Hindlimb muscle (tissue), 1 donor: ENCODE results near the gene MRPL55. TPM values are rescaled to one million over a fixed set of nuclear protein-coding genes. Genes with fewer than 3 reads are reported as not detected.
A peak's percentile ranks its signal among the peaks of the same experiment; 100 is the strongest.

ENCODE experiments used
- DNase-seq: peaks from one replicate; pipeline ENCODE4 v3.0.0-alpha.2; 2013
- polyA plus RNA-seq: library from polyadenylated mRNA; unstranded; fragments of 120-200 nt; gene quantifications from one replicate; pipeline ENCODE4 v1.2.1, GENCODE V29; 2013; ENCODE audit not compliant: insufficient read length

Gene MRPL55
- polyA plus RNA-seq, 1 donor, result 35.6 TPM

DNA sequence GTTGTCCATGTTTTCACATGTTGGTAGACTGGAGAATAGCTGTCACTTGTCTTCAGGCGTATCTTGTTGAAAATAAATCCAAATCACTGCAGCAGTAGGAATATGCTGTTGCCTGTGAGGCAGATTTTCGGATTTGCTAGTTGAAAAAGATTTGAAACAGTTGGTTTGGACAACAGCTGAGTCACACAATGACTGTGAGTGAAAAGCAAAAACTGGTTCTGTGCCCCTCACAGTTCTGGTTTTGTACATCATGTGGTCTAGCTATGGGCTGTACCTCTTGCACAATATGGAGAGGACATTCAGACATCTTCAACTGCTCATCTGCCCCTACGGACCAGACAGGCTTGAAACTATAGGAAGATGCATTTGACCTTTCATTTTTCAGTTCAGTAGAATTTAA is 24.8 kb downstream of the MRPL55 start:
- DNase-seq, result no peak

DNA sequence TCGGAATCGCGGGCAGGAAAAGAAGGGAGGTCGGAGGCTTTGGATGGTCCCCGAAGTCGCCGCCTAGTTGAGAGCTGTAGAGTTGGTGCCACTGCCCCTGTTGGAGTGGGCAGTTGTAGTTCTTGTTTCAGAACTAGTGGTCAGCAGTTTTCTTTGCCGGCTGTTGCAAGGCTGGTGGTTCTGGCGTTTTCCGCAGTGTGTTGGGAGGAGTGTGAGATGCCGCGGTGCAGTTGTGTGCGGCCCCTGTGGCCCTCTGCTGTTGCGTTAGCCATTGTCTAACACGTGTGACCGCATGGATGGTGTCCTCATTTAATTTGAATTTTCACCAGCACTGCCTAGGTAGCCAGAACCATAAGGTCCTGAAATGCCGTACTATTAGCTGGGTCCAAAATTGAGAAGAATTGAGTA is 25.2 kb downstream of the MRPL55 start:
- DNase-seq, result no peak

DNA sequence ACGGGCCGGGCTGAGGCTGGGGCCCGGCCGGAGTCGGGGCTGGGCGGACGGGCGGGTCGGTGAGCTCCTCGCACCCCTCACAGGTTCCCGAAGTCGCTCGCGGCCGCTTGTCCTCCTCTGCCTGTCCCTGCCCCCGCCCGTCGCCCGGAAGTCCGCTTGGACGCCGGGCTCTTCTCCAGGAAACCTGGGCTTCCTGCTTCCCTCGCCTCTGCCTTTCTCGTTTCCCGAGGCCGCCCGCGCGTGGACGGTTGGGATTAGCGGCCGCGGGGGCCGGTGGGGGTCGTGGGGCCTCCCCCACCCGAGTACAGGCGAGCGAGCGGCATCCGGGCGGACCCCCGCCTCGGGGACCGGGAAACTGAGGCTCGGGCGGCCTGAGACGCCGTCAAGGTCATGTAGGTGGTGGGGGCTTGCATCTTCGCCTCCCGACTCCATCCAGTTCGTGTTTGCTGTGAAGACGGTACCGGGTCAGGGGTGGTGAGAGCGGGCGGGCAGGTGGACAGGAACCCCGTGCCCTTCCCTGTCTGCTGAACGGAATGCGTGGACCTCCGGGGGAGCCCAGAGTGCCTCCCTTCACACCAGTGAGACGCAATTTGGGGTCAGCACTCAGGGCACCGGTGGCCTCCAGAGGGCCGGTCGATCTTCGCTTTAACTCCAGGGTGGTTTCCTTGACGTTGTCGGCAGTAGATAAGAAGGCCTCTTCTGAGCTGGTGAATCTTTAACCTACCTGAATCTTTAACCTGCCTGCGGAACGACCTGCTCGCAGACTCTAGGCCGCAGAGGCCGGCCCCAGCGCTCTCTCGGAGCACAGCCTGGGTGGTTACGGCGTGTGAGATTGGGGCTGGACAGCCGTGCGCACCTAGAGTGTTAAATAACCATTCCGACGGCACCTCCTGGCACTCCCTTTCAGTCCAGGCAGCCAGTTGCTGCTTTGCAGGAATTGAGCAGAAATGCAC is 25.9 kb downstream of the MRPL55 start:
- DNase-seq, result peak; percentile 76

DNA sequence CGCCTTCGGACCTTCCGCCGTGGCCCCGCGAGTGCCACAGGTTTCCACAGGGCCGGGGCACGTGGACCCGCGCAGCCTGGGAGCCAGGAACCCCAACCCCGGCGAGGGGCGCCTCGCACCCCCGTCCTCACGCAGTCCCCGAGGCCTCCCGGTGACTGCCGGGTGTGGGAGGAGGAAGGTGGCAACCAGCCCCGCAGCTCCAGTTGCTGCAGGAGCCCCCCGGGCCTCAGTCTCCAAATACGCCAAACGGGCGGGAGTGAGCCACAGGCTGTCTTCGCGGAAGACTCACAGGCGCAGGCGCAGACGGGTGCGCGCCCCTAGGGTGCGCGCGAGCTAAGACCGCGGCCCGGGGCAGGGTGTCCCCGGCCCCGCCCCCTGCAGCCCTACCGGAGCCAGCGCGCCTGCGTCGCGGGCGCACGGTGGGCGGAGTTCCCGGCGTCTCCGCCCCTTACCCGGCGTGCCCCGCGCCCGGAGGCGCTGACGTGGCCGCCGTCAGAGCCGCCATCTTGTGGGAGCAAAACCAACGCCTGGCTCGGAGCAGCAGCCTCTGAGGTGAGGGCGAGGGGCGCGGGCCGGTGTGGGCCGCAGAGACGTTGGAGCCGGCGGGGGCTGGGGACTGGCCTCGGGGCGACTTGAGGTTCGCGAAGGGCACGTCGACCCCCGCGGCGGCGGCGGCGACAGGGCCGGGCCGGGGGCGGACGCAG is 26.7 kb downstream of the MRPL55 start, which contains the start of gene ARF1:
TSS of gene ARF1 (plus strand) at position 495 of the 704 bp plus-strand sequence. CDS start 14,407 bp downstream, outside the sequence.
- peak; percentile 98 for DNase-seq

DNA sequence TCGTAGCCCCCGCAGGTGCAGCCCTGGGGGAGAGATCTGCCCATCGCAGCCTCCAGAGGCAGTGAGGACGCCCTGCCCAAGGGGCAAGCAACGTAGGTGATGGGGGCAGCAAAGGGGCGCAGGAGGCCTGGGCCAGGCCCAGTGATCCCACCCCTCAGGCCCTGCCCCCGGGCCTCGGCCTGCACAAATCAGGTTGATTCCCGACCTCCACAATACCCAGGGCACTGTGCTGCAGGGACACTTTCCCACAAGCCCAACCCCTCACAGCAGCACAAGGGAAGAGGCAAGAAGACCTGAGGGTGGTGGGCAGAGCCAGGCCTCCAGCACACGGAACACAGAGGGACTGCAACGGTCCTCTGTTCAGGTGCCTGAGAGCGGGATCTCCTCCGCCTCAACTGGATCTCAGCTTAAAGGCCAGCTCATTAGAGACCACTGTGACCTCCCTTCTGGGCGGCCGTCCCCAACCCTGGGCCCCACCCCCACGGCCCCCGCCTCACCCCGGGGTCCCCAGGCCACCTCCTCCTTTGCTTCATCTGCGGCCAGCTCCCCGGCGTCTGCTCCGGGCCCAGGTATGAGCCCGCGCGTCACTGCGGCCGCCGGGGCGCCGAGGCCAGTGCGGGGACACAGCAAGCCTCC is 27.4 kb downstream of the MRPL55 start:
- no peak for DNase-seq

DNA sequence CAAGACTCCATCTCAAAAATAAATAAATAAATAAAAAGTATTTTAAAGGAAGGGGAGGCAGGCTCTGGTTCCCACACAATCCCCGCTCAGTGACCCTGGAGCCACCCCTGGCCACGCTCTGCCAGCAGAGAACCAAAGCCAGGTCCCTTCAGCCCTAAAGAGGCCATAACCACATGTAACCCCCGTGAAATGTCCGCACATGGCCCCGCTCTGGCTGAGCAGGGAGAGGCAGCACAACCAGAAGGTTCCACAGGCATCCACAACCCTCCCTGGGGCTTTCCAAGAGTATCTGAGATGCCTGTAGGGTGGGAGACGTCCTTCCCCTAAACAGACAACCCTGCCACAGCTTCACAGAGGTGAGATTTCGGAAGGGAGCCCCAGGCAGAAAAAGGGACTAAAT is 28.0 kb downstream of the MRPL55 start:
- DNase-seq, result no peak

DNA sequence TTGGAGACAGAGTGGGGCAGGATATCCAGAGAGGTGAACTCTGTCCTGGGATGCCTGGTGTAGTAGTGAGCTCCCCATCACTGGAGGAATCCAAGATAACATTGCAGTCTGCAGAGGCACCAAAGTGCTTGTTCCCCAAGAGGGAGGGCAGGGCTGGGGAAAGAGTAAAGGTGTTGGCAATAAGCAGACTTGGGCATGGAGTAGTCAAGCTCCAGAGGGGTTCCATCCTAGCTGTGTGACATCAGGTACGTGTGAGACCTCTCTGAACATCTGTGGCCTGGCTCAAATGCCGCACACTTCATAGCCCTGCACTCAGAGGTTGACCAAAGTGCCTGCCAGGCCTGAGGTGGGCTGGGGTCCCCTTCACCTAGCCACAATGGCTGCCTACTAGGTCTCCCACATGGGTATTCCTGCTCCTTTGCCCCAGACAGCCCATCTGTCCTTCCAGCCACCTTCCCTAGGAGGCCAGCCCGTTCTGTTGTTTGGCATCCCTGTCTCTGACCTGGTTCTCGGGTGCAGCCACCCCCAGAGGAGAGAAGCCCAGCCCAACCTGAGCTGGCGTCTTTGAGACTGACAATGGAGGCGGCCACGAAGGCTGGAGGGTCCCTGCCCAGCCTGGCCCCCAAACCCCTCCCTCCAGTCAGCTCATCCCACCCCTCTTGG is 29.4 kb downstream of the MRPL55 start:
- no peak for DNase-seq

DNA sequence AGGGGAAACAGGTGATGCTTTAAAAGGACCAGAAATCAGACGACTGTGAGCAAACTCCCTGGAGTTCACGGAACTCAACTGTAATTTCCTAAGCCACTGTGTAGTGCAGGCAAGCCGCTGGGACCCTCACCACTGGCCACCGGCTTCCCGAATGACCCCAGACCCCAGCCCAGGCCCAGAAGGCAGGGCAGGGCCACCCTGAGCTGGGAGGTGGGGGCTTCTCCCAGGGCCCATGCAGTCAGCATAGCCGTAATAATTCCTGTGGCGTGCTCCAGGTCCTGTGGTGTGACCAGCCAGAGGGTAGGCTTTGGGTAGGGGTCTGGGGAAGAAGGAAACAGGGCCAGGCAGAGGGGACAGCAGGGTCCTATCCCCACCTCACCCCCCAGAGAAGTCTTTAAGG is 30.1 kb downstream of the MRPL55 start:
- no peak for DNase-seq

DNA sequence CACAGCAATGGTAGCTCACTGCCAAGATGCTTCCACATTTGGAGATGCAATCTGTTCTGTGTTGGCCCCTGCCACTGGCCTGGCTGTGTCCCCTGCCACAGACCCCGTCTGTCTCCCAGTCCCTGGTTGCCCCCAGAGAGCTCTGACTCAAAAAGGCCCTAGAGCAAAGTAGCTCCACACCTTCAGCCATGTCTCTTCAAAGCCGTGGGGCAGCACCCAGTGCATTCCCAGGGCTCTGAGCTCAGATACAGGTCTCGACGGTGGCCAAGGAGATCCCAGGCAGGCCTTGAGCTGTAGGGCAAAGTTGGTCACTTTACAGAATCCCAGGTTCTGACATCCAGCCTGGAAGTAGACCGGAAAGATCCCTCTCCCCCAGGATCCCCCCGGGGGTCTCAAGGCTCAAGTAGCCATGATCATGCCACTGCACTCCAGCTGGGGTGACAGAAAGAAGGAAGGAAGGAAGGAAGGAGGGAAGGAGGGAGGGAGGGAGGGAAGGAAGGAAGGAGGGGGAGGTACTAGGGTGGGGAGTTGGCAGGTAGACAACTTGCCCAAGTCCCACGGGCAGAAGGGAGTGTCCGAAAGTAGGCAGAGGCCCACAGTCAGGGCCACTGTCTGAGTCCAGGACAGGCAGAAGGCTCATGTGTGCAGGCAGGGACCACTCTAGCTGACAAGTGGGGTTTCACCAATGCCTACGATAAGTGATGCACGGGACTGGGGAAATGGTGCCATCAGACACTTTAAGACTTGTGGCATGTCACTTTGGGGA is 31.4 kb downstream of the MRPL55 start:
- DNase-seq, result no peak

DNA sequence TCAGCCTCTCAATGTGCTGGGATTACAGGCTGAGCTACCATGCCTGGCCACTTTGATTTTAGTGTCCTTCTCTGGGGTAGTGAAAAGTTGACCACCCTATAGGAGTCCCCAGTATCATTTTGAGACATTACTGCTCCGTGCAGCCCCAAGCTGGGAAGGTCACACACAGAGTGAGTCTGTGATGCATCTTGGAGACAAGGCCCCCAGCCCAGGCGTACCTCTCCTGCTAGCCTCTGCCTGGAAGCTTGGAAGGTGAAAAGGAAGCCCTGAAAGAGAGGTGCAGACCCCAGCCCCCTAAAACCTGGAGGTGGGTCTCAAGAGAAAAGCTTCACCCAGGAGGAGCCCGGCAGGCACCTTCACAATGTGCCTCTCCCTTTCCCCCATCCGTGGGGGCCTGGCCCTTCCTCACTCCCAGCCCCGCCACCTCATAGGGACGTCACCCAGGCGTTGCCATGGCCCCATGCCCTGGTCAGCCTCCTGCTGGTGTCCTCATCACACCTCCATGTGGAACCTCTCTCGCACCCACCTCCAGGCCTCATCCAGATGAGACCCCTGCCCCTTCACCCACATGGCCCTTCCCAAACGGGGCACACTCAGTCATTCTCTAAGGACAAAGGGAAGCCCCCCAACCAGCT is 32.2 kb downstream of the MRPL55 start:
- DNase-seq, result no peak

DNA sequence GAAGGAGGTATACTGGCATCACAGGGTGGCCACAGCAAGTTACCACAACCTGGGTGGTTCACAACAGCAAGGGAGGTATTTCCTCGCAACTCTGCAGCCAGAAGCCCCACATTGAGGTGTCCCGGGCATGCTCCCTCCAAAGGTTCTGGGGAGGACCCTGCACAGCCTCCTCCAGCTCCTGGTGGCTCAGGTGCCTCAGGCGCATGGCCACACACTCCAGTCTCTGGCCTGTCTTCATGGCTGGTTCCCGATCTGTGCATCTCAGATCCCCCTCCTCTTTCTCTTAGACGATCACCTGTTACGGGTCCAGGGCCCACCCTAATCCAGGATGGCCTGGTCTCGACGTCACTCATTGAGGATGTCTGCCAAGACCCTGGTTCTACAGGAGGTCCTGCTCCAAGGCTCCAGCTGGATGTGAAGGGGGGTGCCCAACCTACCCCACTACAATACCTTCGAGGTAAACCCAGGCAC is 33.3 kb downstream of the MRPL55 start:
- no peak for DNase-seq

DNA sequence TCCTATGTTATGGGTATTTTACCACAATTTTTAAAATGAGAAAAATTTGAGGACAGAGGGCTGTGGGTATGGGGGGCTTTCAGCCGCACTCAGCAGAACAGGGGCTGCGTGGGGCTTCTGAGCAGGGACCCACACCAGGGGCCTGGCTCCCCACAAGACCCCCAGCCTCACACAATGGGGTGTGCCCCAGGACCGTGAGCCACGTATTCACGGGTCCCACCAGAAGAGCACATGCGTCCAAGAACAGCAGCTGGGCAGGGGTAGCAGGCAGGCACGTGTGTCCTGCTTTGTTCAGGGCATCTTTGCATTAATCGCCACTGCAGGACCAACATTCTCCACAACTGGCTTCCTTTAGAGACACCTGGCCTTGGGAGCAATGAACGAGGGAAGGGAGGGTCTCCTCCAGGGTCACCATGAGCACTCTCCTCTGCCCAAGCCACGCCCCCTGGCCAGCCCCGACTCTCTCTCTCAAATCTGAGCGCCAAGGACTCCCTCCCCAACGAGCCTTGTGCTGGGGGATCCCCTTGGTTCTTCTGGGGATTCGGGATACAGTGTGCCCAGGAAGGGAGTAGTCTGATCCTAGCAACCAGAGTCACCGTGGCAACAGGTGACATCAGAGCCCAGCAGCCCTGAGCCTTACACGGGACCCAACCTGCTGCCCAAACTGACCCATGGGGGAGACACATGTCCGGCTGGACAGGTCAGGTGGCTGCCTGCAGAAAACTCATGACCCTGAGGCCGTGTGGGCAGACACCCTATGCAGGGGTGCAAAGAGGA is 34.0 kb downstream of the MRPL55 start:
- DNase-seq, result no peak

DNA sequence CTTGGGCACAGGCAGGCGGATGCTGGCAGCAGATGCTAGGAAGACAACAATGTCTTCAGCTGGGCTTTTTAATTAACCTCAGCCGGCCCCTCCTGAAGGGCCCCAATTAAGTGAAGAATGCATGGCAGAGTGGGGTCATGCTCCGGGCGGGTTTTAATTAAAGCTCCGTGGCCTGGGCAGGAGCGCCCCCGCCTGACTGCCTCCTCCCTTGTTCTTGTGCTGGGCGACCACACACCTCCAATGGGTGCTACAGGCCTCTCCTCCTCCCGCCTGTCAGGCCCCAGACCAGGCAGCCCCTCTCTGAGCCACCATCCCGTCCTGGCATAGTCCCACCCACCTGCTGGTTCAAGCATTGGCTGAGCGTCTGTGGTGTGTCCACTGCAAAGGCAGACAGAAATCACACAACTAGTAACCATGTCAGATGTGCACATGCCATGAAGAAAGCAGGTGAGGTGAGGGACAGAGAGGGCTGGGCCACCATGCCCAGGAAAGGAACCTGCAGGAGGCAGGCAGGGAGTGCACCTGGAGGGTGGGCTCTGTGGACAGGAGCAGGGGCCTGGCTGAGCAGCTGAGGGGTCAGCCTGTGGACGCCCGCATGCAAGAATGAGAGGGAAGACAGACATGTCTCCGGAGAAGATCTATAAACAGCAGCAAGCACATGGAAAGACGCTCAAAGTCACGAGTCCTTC is 35.1 kb downstream of the MRPL55 start:
- DNase-seq, result no peak

DNA sequence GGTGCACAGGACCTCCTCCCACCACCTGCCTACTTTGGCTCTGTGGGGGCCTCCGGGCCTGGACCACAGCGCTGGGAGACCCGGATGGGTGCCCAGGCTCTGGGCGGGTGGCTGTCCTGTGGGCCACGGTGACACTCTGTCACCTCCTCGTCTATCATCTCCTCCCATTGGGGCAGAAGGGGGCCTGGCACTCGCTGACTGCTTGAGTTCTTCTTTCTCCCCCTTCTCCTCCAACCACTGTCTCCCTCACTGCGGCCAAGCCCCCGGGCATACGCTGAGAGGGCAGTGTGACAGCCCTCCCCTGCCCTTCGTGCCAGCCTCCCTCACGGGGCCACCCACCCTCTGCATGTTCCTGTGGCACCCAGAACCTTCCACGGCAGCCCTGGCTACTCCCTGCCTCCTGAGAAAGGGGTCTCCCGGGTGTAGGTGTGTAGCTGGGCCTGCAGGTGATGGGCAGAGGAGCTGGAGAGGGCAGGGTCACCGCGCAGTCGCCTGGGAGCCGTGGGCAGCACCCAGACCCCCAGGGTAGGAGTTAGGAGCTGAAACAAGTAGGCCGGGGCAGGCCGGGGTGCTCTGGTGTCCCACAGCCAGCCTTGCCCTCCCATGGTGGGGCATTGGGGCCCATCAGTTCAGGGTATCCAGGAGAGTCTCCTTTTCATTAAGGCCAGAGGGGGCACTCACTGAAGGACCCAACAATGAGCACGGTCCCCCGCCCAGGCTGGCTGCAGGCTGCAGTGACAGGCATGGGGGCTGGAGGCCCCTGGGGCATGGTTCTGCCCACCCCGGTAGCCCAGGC is 35.8 kb downstream of the MRPL55 start:
- DNase-seq, result no peak

DNA sequence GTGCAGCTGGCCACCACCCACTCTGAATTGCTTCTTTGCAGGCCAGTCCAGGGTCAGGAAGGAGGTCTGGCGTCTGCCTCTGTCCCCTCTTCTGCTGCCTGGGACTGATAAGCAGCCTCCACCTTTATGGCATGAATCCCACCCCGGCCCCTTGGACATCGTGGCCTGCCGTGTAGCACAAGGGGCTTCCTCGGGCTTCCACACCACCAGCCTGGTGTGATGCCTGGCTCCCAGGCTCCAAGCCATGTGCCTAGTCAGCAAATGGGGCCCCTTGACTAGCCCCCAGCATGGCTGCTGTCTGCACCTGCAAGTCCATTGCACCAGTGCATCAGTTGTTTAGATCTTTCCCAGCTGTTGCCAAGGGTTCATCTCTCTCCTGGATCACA is 36.4 kb downstream of the MRPL55 start:
- DNase-seq, result no peak

DNA sequence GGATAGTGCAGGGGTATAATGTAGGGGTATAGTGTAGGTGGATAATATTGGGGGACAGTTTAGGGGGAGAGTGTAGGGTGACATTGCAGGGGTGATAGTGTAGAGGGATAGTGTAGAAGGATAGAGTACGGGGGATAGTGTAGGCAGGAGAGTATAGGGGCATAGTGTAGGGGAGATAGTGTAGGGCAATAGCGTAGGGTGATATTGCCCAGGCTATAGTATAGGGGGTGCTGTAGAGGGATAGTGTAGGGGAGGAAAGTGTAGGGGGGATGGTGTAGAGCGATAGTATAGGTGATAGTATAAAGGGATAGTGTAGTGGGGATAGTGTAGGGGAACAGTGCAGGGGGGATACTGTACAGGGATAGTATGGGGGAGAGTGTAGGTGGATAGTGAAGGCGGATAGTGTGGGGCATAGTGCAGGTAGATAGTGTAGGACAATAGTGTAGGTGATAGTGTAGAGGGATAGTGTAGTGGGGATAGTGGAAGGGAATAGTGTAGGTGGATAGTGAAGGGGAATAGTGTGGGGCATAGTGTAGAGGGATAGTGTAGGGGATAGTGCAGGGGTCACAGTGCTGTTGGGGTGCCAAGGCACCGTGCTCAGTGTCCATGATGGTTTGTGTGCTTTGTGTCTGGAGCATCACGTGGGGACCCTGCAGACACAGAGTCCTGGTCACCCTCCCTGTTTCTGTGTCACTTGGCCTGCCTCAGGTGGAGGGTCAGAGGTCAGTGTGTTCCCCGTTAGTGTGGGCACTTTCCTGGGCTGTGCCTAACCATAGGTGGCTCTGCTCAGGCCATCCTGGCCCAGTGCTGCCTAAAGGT is 37.1 kb downstream of the MRPL55 start:
- DNase-seq, result no peak

DNA sequence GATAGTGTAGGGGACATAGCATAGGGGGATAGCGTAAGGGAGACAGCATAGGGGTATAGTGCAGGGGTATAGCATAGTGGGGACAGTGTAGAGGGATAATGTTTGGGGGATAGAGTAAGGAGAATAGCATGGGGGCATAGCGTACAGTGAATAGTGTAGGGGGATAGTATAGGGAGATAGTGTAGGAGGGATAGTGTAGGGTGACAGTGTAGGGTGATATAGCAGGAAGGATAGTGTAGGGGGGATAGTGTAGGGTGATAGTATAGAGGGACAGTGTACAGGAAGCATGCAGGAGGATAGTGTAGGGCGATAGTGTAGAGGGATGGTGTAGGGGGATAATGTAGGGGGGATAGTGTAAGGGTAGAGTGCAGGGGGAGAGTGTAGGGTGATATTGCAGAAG is 38.2 kb downstream of the MRPL55 start:
- DNase-seq, result no peak

DNA sequence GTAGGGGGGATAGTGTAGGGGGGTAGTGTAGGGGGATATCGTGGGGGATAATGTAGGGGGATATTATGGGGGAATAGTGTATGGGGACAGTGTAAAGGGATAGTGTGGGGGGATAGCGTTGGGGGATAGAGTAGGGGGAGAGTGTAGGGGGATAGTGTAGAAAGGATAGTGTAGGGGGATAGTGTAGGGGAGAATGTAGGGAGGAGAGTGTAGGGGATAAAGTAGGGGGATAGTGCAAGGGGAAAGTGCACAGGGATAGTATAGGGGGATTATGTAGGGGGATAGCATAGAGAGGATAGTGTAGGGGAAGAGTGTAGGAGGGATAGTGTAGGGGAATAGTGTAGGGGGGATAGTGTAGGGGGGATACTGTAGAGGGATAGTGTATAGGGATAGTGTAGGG is 38.9 kb downstream of the MRPL55 start:
- no peak for DNase-seq
